K562 (cell line): Measurements from ENCODE around the gene LTBP4. TPM values are rescaled to one million over a fixed set of nuclear protein-coding genes. Genes with fewer than 3 reads are reported as not detected.

Source experiments
- CHCHD3 ChIP-seq: fragments of 250-450 bp; sonication (Bioruptor Pico); IDR thresholded peaks from 2 replicates; pipeline ENCODE4 v2.1.2; 2022; ENCODE audit warnings: mild to moderate bottlenecking
- CREB5 ChIP-seq: fragments of 250-450 bp; sonication (Bioruptor Pico); IDR thresholded peaks from 2 replicates; pipeline ENCODE4 v1.5.0; 2020; ENCODE audit warnings: mild to moderate bottlenecking
- ERF ChIP-seq: fragments of 450-650 bp; formaldehyde crosslinking; IDR thresholded peaks from 2 replicates; pipeline ENCODE4 v1.4.0; 2020; ENCODE audit warnings: mild to moderate bottlenecking, mixed read lengths
- ESRRB ChIP-seq: fragments of 250-450 bp; sonication (Bioruptor Pico); IDR thresholded peaks from 2 replicates; pipeline ENCODE4 v1.5.0; 2020; ENCODE audit warnings: mild to moderate bottlenecking, moderate library complexity, borderline replicate concordance
- GABPA ChIP-seq: fragments of 200-800 bp; sonication (Bioruptor generic); conservative IDR thresholded peaks from 2 replicates; pipeline ENCODE4 v1.6.1; 2016; ENCODE audit warnings: low read depth, missing genetic modification characterization, missing compliant biosample characterization
- HMG20B ChIP-seq: fragments of 250-450 bp; sonication (Bioruptor Pico); IDR thresholded peaks from 2 replicates; pipeline ENCODE4 v1.5.0; 2021; ENCODE audit warnings: mild to moderate bottlenecking
- KDM5B ChIP-seq: fragments of 200-600 bp; sonication (generic); IDR thresholded peaks from 2 replicates; pipeline ENCODE4 v1.6.1; 2012; ENCODE audit warnings: low read depth, mild to moderate bottlenecking, moderate library complexity, low read length, control low read depth, inconsistent platforms; ENCODE audit not compliant: insufficient replicate concordance
- KLF10 ChIP-seq: fragments of 250-450 bp; sonication (Bioruptor Pico); IDR thresholded peaks from 2 replicates; pipeline ENCODE4 v1.6.1; 2021; ENCODE audit warnings: matching md5 sums
- L3MBTL2 ChIP-seq: fragments of 450-650 bp; IDR thresholded peaks from 2 replicates; pipeline ENCODE4 v1.6.1; 2016; ENCODE audit warnings: mild to moderate bottlenecking, moderate library complexity
- MEIS2 ChIP-seq: fragments of 450-650 bp; IDR thresholded peaks from 2 replicates; pipeline ENCODE4 v1.6.1; 2014; ENCODE audit warnings: mild to moderate bottlenecking; ENCODE audit not compliant: partially characterized antibody
- NFE2L1 ChIP-seq: fragments of 450-650 bp; IDR thresholded peaks from 2 replicates; pipeline ENCODE4 v1.6.1; 2016; ENCODE audit warnings: missing genetic modification characterization, low read depth, mild to moderate bottlenecking, missing compliant biosample characterization, moderate library complexity, borderline replicate concordance
- NFXL1 ChIP-seq: fragments of 450-650 bp; formaldehyde crosslinking; IDR thresholded peaks from 2 replicates; pipeline ENCODE4 v1.4.0; 2021; ENCODE audit warnings: mild to moderate bottlenecking
- RNF2 ChIP-seq: sonication (generic); IDR thresholded peaks from 2 replicates; pipeline ENCODE4 v1.6.1; 2016
- ZFP1 ChIP-seq: fragments of 450-650 bp; formaldehyde crosslinking; IDR thresholded peaks from 2 replicates; pipeline ENCODE4 v1.4.0; 2020; ENCODE audit warnings: mild to moderate bottlenecking, mixed read lengths
- ZNF316 ChIP-seq: fragments of 450-650 bp; IDR thresholded peaks from 2 replicates; pipeline ENCODE4 v1.6.1; 2016
- ZNF41 ChIP-seq: fragments of 250-450 bp; sonication (Bioruptor Pico); conservative IDR thresholded peaks from 2 replicates; pipeline ENCODE4 v1.4.0; 2020; ENCODE audit warnings: mild to moderate bottlenecking
- ZNF583 ChIP-seq: fragments of 250-450 bp; sonication (Bioruptor Pico); IDR thresholded peaks from 2 replicates; pipeline ENCODE4 v1.4.0; 2020
- polyA plus RNA-seq, 8 experiments: library from polyadenylated mRNA; depleted of rRNA in 4 of 8; stranded (reverse) in 5 of 8; unstranded in 3 of 8; fragments of >200 nt; fragmentation: Nextera tagmentation in 2 of 8; fragmentation: Illumina TruSeq in 1 of 8; extraction: Ambion mirVana in 2 of 8; extraction: Trizol in 1 of 8; gene quantifications; 2 replicates each; pipeline versions ENCODE4 v1.2.1 to v1.2.3, GENCODE V29; 2011 to 2014; ENCODE audit warnings: inconsistent platforms in 1 of 8, missing spikeins in 1 of 8
- total RNA-seq, 7 experiments: library from RNA; depleted of rRNA in 6 of 7; stranded (reverse); fragments of >200 nt in 6 of 7; fragmentation: Illumina TruSeq in 2 of 7; extraction: Trizol in 2 of 7; gene quantifications; 2 replicates each; pipeline versions ENCODE4 v1.2.1 to v1.2.3, GENCODE V29; 2011 to 2021; ENCODE audit warnings: low replicate concordance in 1 of 7
- TF ChIP-seq, protein P1 (sequence below): IDR thresholded peaks from 3 replicates; pipeline ENCODE4 v1.6.1; 2011; ENCODE audit warnings: borderline replicate concordance, mild to moderate bottlenecking; ENCODE audit not compliant: insufficient read length, insufficient read depth
- TF ChIP-seq, protein P2 (sequence below): IDR thresholded peaks from 2 replicates; pipeline ENCODE4 v1.6.1; 2011; ENCODE audit warnings: borderline replicate concordance, low read depth, mild to moderate bottlenecking, moderate library complexity, low read length; ENCODE audit not compliant: insufficient read depth, poor library complexity, severe bottlenecking
- TF ChIP-seq, protein P3 (sequence below): sonication (generic); formaldehyde crosslinking; IDR thresholded peaks from 2 replicates; pipeline ENCODE4 v1.8.1; 2023; ENCODE audit warnings: mild to moderate bottlenecking, missing genetic modification reagents
- TF ChIP-seq, protein P4 (sequence below): fragments of 250-450 bp; sonication (Bioruptor Pico); IDR thresholded peaks from 2 replicates; pipeline ENCODE4 v1.8.0; 2022; ENCODE audit warnings: moderate library complexity, mild to moderate bottlenecking, inconsistent platforms

The LTBP4 gene
- total and polyA plus RNA-seq, 9 of the 15 experiments (the other 6 are each of a cell fraction or from before 2014, with no cell fraction given): 0.35 to 160 (median 31.6) TPM

DNA sequence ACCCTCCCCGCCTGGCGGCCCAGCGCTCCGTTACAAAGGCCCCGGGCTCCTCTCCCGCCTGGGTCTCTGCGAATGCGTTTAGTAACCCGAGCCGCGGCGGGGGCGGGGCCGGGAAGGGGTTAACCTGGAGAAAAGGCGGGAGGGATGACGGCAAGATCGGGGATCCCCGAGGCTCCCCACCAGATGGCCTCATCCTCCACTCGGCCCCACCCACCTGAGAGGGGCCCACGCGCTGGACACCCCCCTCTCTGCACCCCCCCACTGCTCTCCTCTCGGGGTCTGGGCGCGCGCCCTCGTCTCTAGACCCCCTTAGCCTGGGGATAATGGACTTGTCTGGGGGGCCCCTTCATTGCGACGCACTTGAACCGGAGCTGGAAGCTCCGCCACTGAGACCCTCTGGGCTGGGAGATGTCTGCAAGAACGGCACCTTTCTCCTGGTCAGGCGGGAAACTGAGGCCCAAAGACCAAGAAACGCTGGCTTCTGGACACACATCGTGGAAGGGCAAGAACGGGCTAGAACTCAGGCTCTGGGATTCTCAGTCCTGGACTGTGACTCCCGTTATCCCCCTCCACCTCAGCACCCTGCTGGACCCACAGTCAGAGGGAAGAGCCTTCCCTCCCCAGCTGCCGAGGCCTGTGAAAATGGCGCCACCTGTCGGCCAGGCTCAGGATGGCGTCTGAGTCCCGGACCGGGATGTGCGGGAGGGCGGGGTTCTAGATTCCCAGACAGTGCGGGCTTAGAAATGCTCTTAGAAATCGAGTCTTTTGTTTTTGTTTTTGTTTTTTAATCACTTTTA lies 2.9 kb upstream of the LTBP4 start (continued):
- TF ChIP-seq, protein P1, sequence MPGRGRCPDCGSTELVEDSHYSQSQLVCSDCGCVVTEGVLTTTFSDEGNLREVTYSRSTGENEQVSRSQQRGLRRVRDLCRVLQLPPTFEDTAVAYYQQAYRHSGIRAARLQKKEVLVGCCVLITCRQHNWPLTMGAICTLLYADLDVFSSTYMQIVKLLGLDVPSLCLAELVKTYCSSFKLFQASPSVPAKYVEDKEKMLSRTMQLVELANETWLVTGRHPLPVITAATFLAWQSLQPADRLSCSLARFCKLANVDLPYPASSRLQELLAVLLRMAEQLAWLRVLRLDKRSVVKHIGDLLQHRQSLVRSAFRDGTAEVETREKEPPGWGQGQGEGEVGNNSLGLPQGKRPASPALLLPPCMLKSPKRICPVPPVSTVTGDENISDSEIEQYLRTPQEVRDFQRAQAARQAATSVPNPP: no peak
- TF ChIP-seq KDM5B (peak; percentile 28), CREB5 (CRISPR knock-in tag) (no peak), NFXL1 (no peak), GABPA (tag) (no peak), HMG20B (CRISPR knock-in tag) (no peak), ZNF41 (no peak), ZNF583 (CRISPR knock-in tag) (no peak), KLF10 (CRISPR knock-in tag) (no peak), ESRRB (no peak), MEIS2 (no peak), ERF (no peak), RNF2 (peak; percentile 70), NFE2L1 (no peak), L3MBTL2 (peak; percentile 68), ZFP1 (CRISPR knock-in tag) (no peak), CHCHD3 (CRISPR knock-in tag) (no peak), ZNF316 (no peak)
- TF ChIP-seq, protein P2, sequence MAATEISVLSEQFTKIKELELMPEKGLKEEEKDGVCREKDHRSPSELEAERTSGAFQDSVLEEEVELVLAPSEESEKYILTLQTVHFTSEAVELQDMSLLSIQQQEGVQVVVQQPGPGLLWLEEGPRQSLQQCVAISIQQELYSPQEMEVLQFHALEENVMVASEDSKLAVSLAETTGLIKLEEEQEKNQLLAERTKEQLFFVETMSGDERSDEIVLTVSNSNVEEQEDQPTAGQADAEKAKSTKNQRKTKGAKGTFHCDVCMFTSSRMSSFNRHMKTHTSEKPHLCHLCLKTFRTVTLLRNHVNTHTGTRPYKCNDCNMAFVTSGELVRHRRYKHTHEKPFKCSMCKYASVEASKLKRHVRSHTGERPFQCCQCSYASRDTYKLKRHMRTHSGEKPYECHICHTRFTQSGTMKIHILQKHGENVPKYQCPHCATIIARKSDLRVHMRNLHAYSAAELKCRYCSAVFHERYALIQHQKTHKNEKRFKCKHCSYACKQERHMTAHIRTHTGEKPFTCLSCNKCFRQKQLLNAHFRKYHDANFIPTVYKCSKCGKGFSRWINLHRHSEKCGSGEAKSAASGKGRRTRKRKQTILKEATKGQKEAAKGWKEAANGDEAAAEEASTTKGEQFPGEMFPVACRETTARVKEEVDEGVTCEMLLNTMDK: peak; percentile 60
- TF ChIP-seq, protein P3, sequence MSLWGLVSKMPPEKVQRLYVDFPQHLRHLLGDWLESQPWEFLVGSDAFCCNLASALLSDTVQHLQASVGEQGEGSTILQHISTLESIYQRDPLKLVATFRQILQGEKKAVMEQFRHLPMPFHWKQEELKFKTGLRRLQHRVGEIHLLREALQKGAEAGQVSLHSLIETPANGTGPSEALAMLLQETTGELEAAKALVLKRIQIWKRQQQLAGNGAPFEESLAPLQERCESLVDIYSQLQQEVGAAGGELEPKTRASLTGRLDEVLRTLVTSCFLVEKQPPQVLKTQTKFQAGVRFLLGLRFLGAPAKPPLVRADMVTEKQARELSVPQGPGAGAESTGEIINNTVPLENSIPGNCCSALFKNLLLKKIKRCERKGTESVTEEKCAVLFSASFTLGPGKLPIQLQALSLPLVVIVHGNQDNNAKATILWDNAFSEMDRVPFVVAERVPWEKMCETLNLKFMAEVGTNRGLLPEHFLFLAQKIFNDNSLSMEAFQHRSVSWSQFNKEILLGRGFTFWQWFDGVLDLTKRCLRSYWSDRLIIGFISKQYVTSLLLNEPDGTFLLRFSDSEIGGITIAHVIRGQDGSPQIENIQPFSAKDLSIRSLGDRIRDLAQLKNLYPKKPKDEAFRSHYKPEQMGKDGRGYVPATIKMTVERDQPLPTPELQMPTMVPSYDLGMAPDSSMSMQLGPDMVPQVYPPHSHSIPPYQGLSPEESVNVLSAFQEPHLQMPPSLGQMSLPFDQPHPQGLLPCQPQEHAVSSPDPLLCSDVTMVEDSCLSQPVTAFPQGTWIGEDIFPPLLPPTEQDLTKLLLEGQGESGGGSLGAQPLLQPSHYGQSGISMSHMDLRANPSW (CRISPR knock-in tag): no peak; the same call in 1 of the 2 replicates
- TF ChIP-seq, protein P4, sequence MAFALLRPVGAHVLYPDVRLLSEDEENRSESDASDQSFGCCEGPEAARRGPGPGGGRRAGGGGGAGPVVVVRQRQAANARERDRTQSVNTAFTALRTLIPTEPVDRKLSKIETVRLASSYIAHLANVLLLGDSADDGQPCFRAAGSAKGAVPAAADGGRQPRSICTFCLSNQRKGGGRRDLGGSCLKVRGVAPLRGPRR (CRISPR knock-in tag): no peak
